GM23338 (cell line): Measurements from ENCODE around the gene RNF31. TPM values are rescaled to one million over a fixed set of nuclear protein-coding genes. Genes with fewer than 3 reads are reported as not detected.
A peak's percentile ranks its signal among the peaks of the same experiment; 100 is the strongest.

Source experiments
- ATAC-seq: fragments of 200-7000 bp; cut with Tn5 transposase; 3 replicates; pipeline ENCODE4 v1.9.1; 2020
- DNase-seq: peaks from one replicate; pipeline ENCODE4 v3.0.0-alpha.2; 2015; ENCODE audit warnings: low spot score
- H2AFZ ChIP-seq: fragments of 200-600 bp; sonication (generic); 2 replicates; pipeline ENCODE4 v1.8.0; 2016; ENCODE audit warnings: antibody characterized with exemption, mild to moderate bottlenecking, moderate library complexity
- H3F3A ChIP-seq: fragments of 200-600 bp; sonication (generic); replicated peaks from 2 replicates; pipeline ENCODE4 v1.8.0; 2017; ENCODE audit warnings: antibody characterized with exemption, mixed run types, low read depth
- H3K27ac ChIP-seq: fragments of 200-600 bp; sonication (generic); 2 replicates; pipeline ENCODE4 v1.6.1; 2016; ENCODE audit warnings: low read depth
- H3K27me3 ChIP-seq: fragments of 200-600 bp; sonication (generic); 2 replicates; pipeline ENCODE4 v1.8.0; 2016; ENCODE audit warnings: mild to moderate bottlenecking, mixed run types, moderate library complexity; ENCODE audit not compliant: insufficient read depth
- H3K36me3 ChIP-seq: fragments of 200-600 bp; sonication (generic); 2 replicates; pipeline ENCODE4 v1.8.0; 2016; ENCODE audit warnings: mild to moderate bottlenecking; ENCODE audit not compliant: insufficient read depth
- H3K4me1 ChIP-seq: fragments of 200-600 bp; sonication (generic); 2 replicates; pipeline ENCODE4 v1.8.0; 2016; ENCODE audit warnings: mild to moderate bottlenecking, moderate library complexity; ENCODE audit not compliant: insufficient read depth
- H3K4me2 ChIP-seq: fragments of 200-600 bp; sonication (generic); 2 replicates; pipeline ENCODE4 v1.7.1; 2017; ENCODE audit warnings: mixed run types
- H3K4me3 ChIP-seq: fragments of 200-600 bp; sonication (generic); 2 replicates; pipeline ENCODE4 v1.6.1; 2016; ENCODE audit warnings: mixed run types
- H3K79me2 ChIP-seq: fragments of 200-600 bp; sonication (generic); replicated peaks from 2 replicates; pipeline ENCODE4 v1.8.0; 2017; ENCODE audit warnings: mild to moderate bottlenecking; ENCODE audit not compliant: insufficient read depth
- H3K9me2 ChIP-seq: fragments of 200-600 bp; sonication (generic); 2 replicates; pipeline ENCODE4 v1.8.0; 2017; ENCODE audit not compliant: insufficient read depth
- H4K20me1 ChIP-seq: fragments of 200-600 bp; sonication (generic); replicated peaks from 2 replicates; pipeline ENCODE4 v1.8.0; 2017; ENCODE audit warnings: mild to moderate bottlenecking; ENCODE audit not compliant: insufficient read depth
- H3K27ac Mint-ChIP-seq: 2 replicates; pipeline ENCODE4 v1.8.0; 2020; ENCODE audit warnings: inconsistent platforms, mild to moderate bottlenecking, moderate library complexity, mixed read lengths
- H3K27me3 Mint-ChIP-seq: 3 replicates; pipeline ENCODE4 v1.8.0; 2022; ENCODE audit warnings: low read depth, mild to moderate bottlenecking, moderate library complexity, mixed read lengths, inconsistent platforms; ENCODE audit not compliant: insufficient read depth, poor library complexity
- H3K36me3 Mint-ChIP-seq: 3 replicates; pipeline ENCODE4 v1.8.0; 2021; ENCODE audit warnings: low read depth, mild to moderate bottlenecking, inconsistent platforms, moderate library complexity, mixed read lengths
- H3K4me1 Mint-ChIP-seq: 3 replicates; pipeline ENCODE4 v1.8.0; 2020; ENCODE audit warnings: mild to moderate bottlenecking, inconsistent platforms, mixed read lengths
- H3K4me3 Mint-ChIP-seq: 3 replicates; pipeline ENCODE4 v1.8.0; 2021; ENCODE audit warnings: moderate library complexity, mild to moderate bottlenecking, inconsistent platforms, mixed read lengths
- H3K9me3 Mint-ChIP-seq: 3 replicates; pipeline ENCODE4 v1.8.0; 2020; ENCODE audit warnings: moderate library complexity, mild to moderate bottlenecking, inconsistent platforms, mixed read lengths
- CREB1 ChIP-seq: fragments of 250-450 bp; sonication (Bioruptor Pico); IDR thresholded peaks from 2 replicates; pipeline ENCODE4 v1.5.0; 2020; ENCODE audit warnings: low read depth, mild to moderate bottlenecking, moderate library complexity
- EZH2 ChIP-seq: fragments of 200-600 bp; sonication (generic); IDR thresholded peaks from one replicate; pipeline ENCODE4 v1.8.0; 2017; ENCODE audit warnings: antibody characterized with exemption, mild to moderate bottlenecking, low read depth; ENCODE audit not compliant: unreplicated experiment
- EZH2phosphoT487 ChIP-seq: fragments of 200-600 bp; sonication (generic); IDR thresholded peaks from one replicate; pipeline ENCODE4 v1.8.1; 2018; ENCODE audit warnings: antibody characterized with exemption; ENCODE audit not compliant: unreplicated experiment
- JUNB ChIP-seq: IDR thresholded peaks from one replicate; pipeline ENCODE4 v1.6.1; 2016; ENCODE audit warnings: antibody characterized with exemption; ENCODE audit not compliant: unreplicated experiment
- POLR2AphosphoS5 ChIP-seq: IDR thresholded peaks from 2 replicates; pipeline ENCODE4 v1.6.1; 2016; ENCODE audit warnings: antibody characterized with exemption, low read depth
- ZNF114 ChIP-seq: fragments of 250-450 bp; sonication (Bioruptor Pico); IDR thresholded peaks from 2 replicates; pipeline ENCODE4 v1.5.0; 2020; ENCODE audit warnings: mild to moderate bottlenecking, moderate library complexity
- ZNF331 ChIP-seq: fragments of 250-450 bp; sonication (Bioruptor Pico); IDR thresholded peaks from 2 replicates; pipeline ENCODE4 v1.5.0; 2020; ENCODE audit warnings: low read depth, mild to moderate bottlenecking, moderate library complexity
- polyA plus RNA-seq: library from polyadenylated mRNA; unstranded; fragments of >200 nt; fragmentation: Nextera tagmentation; extraction: Ambion mirVana; gene quantifications from 2 replicates; pipeline ENCODE4 v1.2.1, GENCODE V29; 2016
- total RNA-seq: library from RNA; depleted of rRNA; stranded (reverse); fragments of >200 nt; shearing (Covaris generic); gene quantifications from 2 replicates; pipeline ENCODE4 v1.2.3, GENCODE V29; 2014
- TF ChIP-seq, protein P1 (sequence below): IDR thresholded peaks from 2 replicates; pipeline ENCODE4 v1.6.1; 2016; ENCODE audit warnings: antibody characterized with exemption
- TF ChIP-seq, protein P2 (sequence below): fragments of 250-450 bp; sonication (Bioruptor Pico); IDR thresholded peaks from 2 replicates; pipeline ENCODE4 v1.5.0; 2020; ENCODE audit warnings: mild to moderate bottlenecking, moderate library complexity
- TF ChIP-seq, protein P3 (sequence below): IDR thresholded peaks from one replicate; pipeline ENCODE4 v1.6.1; 2018; ENCODE audit warnings: antibody characterized with exemption; ENCODE audit not compliant: unreplicated experiment

The RNF31 gene
- total and polyA plus RNA-seq, 2 experiments from 2014 or later: 54.8 to 87.4 TPM

DNA sequence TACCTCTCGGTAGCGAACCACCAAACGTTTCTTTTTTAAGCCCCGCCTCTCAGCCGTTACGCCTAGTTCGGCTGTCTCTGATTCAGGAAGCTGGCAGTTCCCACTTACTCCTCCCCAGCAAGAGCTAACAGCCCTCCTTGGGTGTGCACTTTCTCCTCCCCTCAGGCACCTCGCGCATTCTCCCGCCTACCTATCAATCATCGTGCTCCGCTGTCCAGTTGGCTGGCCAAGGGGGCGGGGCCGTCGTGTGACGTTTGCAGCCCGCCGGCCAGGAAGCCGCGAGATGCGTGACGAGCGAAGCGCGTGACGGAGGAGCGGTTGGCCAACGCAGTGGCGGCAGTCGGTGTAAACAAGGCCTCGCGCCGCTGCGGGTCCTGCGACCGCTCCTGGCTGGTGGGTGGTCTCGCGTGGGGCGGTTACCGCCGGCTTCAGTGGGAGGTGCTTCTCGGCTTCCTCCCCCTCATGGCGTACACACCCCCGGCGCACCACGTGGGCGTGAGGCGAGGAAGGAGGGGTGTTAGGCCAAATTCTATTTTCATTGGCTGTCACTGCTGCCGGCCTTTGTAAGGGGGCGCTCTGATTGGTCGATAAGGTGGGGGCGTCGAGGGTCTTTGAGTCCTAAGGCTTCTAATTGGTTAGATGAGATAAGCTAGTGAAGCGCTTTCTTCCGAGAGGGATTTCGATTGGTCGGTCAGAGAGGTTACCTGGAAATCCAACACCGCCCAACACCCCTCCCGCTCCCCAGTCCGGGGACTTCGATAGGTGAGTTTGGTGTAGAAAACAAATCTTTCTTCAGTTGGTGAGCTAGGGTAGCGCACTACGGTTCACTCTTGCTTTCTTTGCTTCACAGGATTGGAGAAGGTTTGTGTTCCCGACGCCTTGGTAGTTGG, 32.5 kb upstream of the RNF31 start, which contains the start of the genes DCAF11 and NRL:
TSS of gene DCAF11 (plus strand) at position 246 of the 890 bp plus-strand sequence. CDS start 818 bp downstream, outside the sequence.
TSS of gene NRL (minus strand) at position 418 of the 890 bp plus-strand sequence. CDS start 32,101 bp downstream, outside the sequence.
- H3K79me2 ChIP-seq: peaks cover 11% of the 10 kb centered on the region
- Mint-ChIP-seq H3K9me3 (peaks cover 3% of the 10 kb centered on the region; the same call in 1 of the 3 replicates), H3K36me3 (peaks cover 28% of the 10 kb centered on the region), H3K27ac (peak within 1 kb of the TSS; percentile 99), H3K4me1 (peaks cover 16% of the 10 kb centered on the region), H3K4me3 (peak within 1 kb of the TSS; percentile 93), H3K27me3 (peaks cover 23% of the 10 kb centered on the region)
- H3K27me3 ChIP-seq: no peaks in the 10 kb centered on the region
- peak within 1 kb of the TSS; percentile 77 for H3K4me3 ChIP-seq
- peak within 1 kb of the TSS; percentile 94 for H3K27ac ChIP-seq
- ATAC-seq (peak; percentile 84), DNase-seq (peak; percentile 100)
- H3K9me2 ChIP-seq: no peaks in the 10 kb centered on the region
- H3F3A ChIP-seq: peaks cover 6% of the 10 kb centered on the region; the same call in 1 of the 2 replicates
- H3K4me1 ChIP-seq: peaks cover 6% of the 10 kb centered on the region
- peak within 1 kb of the TSS; percentile 96 for H3K4me2 ChIP-seq
- H3K36me3 ChIP-seq: peaks cover 15% of the 10 kb centered on the region; the same call in 1 of the 2 replicates
- H2AFZ ChIP-seq: peak within 1 kb of the TSS; percentile 95
- TF ChIP-seq ZNF331: no peak
- peak; percentile 55 for TF ChIP-seq POLR2AphosphoS5
- TF ChIP-seq, protein P1, sequence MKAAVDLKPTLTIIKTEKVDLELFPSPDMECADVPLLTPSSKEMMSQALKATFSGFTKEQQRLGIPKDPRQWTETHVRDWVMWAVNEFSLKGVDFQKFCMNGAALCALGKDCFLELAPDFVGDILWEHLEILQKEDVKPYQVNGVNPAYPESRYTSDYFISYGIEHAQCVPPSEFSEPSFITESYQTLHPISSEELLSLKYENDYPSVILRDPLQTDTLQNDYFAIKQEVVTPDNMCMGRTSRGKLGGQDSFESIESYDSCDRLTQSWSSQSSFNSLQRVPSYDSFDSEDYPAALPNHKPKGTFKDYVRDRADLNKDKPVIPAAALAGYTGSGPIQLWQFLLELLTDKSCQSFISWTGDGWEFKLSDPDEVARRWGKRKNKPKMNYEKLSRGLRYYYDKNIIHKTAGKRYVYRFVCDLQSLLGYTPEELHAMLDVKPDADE: peak; percentile 35; the same call in 1 of the 2 replicates
- no peak for TF ChIP-seq EZH2phosphoT487
- TF ChIP-seq, protein P2, sequence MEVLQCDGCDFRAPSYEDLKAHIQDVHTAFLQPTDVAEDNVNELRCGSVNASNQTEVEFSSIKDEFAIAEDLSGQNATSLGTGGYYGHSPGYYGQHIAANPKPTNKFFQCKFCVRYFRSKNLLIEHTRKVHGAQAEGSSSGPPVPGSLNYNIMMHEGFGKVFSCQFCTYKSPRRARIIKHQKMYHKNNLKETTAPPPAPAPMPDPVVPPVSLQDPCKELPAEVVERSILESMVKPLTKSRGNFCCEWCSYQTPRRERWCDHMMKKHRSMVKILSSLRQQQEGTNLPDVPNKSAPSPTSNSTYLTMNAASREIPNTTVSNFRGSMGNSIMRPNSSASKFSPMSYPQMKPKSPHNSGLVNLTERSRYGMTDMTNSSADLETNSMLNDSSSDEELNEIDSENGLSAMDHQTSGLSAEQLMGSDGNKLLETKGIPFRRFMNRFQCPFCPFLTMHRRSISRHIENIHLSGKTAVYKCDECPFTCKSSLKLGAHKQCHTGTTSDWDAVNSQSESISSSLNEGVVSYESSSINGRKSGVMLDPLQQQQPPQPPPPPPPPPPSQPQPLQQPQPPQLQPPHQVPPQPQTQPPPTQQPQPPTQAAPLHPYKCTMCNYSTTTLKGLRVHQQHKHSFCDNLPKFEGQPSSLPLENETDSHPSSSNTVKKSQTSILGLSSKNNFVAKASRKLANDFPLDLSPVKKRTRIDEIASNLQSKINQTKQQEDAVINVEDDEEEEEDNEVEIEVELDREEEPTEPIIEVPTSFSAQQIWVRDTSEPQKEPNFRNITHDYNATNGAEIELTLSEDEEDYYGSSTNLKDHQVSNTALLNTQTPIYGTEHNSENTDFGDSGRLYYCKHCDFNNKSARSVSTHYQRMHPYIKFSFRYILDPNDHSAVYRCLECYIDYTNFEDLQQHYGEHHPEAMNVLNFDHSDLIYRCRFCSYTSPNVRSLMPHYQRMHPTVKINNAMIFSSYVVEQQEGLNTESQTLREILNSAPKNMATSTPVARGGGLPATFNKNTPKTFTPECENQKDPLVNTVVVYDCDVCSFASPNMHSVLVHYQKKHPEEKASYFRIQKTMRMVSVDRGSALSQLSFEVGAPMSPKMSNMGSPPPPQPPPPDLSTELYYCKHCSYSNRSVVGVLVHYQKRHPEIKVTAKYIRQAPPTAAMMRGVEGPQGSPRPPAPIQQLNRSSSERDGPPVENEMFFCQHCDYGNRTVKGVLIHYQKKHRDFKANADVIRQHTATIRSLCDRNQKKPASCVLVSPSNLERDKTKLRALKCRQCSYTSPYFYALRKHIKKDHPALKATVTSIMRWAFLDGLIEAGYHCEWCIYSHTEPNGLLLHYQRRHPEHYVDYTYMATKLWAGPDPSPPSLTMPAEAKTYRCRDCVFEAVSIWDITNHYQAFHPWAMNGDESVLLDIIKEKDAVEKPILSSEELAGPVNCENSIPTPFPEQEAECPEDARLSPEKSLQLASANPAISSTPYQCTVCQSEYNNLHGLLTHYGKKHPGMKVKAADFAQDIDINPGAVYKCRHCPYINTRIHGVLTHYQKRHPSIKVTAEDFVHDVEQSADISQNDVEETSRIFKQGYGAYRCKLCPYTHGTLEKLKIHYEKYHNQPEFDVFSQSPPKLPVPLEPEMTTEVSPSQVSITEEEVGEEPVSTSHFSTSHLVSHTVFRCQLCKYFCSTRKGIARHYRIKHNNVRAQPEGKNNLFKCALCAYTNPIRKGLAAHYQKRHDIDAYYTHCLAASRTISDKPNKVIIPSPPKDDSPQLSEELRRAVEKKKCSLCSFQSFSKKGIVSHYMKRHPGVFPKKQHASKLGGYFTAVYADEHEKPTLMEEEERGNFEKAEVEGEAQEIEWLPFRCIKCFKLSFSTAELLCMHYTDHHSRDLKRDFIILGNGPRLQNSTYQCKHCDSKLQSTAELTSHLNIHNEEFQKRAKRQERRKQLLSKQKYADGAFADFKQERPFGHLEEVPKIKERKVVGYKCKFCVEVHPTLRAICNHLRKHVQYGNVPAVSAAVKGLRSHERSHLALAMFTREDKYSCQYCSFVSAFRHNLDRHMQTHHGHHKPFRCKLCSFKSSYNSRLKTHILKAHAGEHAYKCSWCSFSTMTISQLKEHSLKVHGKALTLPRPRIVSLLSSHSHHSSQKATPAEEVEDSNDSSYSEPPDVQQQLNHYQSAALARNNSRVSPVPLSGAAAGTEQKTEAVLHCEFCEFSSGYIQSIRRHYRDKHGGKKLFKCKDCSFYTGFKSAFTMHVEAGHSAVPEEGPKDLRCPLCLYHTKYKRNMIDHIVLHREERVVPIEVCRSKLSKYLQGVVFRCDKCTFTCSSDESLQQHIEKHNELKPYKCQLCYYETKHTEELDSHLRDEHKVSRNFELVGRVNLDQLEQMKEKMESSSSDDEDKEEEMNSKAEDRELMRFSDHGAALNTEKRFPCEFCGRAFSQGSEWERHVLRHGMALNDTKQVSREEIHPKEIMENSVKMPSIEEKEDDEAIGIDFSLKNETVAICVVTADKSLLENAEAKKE (CRISPR knock-in tag): no peak
- TF ChIP-seq, protein P3, sequence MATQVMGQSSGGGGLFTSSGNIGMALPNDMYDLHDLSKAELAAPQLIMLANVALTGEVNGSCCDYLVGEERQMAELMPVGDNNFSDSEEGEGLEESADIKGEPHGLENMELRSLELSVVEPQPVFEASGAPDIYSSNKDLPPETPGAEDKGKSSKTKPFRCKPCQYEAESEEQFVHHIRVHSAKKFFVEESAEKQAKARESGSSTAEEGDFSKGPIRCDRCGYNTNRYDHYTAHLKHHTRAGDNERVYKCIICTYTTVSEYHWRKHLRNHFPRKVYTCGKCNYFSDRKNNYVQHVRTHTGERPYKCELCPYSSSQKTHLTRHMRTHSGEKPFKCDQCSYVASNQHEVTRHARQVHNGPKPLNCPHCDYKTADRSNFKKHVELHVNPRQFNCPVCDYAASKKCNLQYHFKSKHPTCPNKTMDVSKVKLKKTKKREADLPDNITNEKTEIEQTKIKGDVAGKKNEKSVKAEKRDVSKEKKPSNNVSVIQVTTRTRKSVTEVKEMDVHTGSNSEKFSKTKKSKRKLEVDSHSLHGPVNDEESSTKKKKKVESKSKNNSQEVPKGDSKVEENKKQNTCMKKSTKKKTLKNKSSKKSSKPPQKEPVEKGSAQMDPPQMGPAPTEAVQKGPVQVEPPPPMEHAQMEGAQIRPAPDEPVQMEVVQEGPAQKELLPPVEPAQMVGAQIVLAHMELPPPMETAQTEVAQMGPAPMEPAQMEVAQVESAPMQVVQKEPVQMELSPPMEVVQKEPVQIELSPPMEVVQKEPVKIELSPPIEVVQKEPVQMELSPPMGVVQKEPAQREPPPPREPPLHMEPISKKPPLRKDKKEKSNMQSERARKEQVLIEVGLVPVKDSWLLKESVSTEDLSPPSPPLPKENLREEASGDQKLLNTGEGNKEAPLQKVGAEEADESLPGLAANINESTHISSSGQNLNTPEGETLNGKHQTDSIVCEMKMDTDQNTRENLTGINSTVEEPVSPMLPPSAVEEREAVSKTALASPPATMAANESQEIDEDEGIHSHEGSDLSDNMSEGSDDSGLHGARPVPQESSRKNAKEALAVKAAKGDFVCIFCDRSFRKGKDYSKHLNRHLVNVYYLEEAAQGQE: no peak
- no peak for TF ChIP-seq ZNF114 (CRISPR knock-in tag)
- no peak for TF ChIP-seq EZH2
- TF ChIP-seq JUNB: no peak
- TF ChIP-seq CREB1 (CRISPR knock-in tag): peak; percentile 92
- no peaks in the 10 kb centered on the region; the same call in none of the 2 replicates for H4K20me1 ChIP-seq
